Endothelial cell of umbilical vein (primary cell): ENCODE measurements around the gene ATG10. TPM values are rescaled to one million over a fixed set of nuclear protein-coding genes. Genes with fewer than 3 reads are reported as not detected.

Experiments used
- BruUV-seq: library from RNA; stranded (reverse); fragments of 400-500 nt; replicated peaks from 2 replicates; lab custom pipeline; 2021; lab: Mats Ljungman, UMichigan
- CTCF ChIA-PET: fragments of 300-600, 350-600 bp; sonication (Branson Sonifier 250); formaldehyde crosslinking; loops from one replicate; lab custom pipeline; 2021; ENCODE audit warnings: antibody characterized with exemption, inconsistent platforms; lab: Charles Lee
- POLR2A ChIA-PET: fragments of 300-600, 350-600 bp; sonication (Branson Sonifier 250); formaldehyde crosslinking; loops from one replicate; lab custom pipeline; 2021; ENCODE audit warnings: antibody characterized with exemption, inconsistent platforms; lab: Charles Lee
- DNase-seq: peaks from one replicate; pipeline ENCODE4 v3.0.0-alpha.2; 2011; ENCODE audit warnings: low read depth, low spot score
- FAIRE-seq: peaks from 2 replicates; lab custom pipeline; 2011; peaks lifted over from hg19 to GRCh38; lab: Jason Lieb, UNC
- H2AFZ ChIP-seq: 2 replicates; pipeline ENCODE4 v1.6.0; 2012; ENCODE audit warnings: low read depth, low read length, control low read depth, inconsistent platforms
- H3K27ac ChIP-seq: 2 replicates; pipeline ENCODE4 v1.5.1; 2011; ENCODE audit warnings: low read depth, mild to moderate bottlenecking, control low read depth, low read length, moderate library complexity; ENCODE audit not compliant: insufficient read depth
- H3K27me3 ChIP-seq, 2 experiments: 2 replicates each; pipeline versions ENCODE4 v1.6.0 to v1.6.1; 2011; ENCODE audit warnings: low read length in 2 of 2, mixed read lengths in 1 of 2; ENCODE audit not compliant: control insufficient read depth in 2 of 2, insufficient read depth in 2 of 2
- H3K36me3 ChIP-seq, 2 experiments: 2 replicates in 1 of 2; 3 replicates in 1 of 2; pipeline ENCODE4 v1.5.1; 2011; ENCODE audit warnings: low read length in 2 of 2, mild to moderate bottlenecking in 1 of 2, moderate library complexity in 1 of 2; ENCODE audit not compliant: control insufficient read depth in 2 of 2, insufficient read depth in 2 of 2; ENCODE audit errors: extremely low read depth in 1 of 2
- H3K4me1 ChIP-seq: 3 replicates; pipeline ENCODE4 v1.5.1; 2011; ENCODE audit warnings: mild to moderate bottlenecking, low read length; ENCODE audit not compliant: control insufficient read depth, insufficient read depth; ENCODE audit errors: extremely low read depth
- H3K4me2 ChIP-seq: 2 replicates; pipeline ENCODE4 v1.6.1; 2011; ENCODE audit warnings: low read length, control low read depth, mixed read lengths; ENCODE audit not compliant: insufficient read depth
- H3K4me3 ChIP-seq, 3 experiments: fragments of 200-600 bp in 1 of 3; sonication (generic), shearing (Covaris generic) in 1 of 3; replicated peaks in 1 of 3; 2 replicates each; pipeline ENCODE4 v1.5.1; 2011 to 2016; ENCODE audit warnings: control low read depth in 3 of 3, low read length in 3 of 3, mild to moderate bottlenecking in 2 of 3, inconsistent platforms in 1 of 3, low read depth in 1 of 3, moderate library complexity in 1 of 3; ENCODE audit not compliant: insufficient read depth in 1 of 3
- H3K79me2 ChIP-seq: 2 replicates; pipeline ENCODE4 v1.6.0; 2012; ENCODE audit warnings: low read length, inconsistent platforms; ENCODE audit not compliant: control insufficient read depth, insufficient read depth
- H3K9ac ChIP-seq: replicated peaks from 2 replicates; pipeline ENCODE3; 2011; ENCODE audit warnings: low read length, control low read depth; ENCODE audit not compliant: insufficient read depth; ENCODE audit errors: extremely low read depth
- H3K9me1 ChIP-seq: replicated peaks from 3 replicates; pipeline ENCODE4 v1.6.0; 2011; ENCODE audit warnings: mild to moderate bottlenecking, low read length; ENCODE audit not compliant: control insufficient read depth, insufficient read depth; ENCODE audit errors: extremely low read depth
- H3K9me3 ChIP-seq: replicated peaks from 2 replicates; pipeline ENCODE4 v1.5.1; 2012; ENCODE audit warnings: low read length, inconsistent platforms; ENCODE audit not compliant: control insufficient read depth, insufficient read depth
- H4K20me1 ChIP-seq: replicated peaks from 2 replicates; pipeline ENCODE3; 2011; ENCODE audit warnings: mild to moderate bottlenecking, low read length; ENCODE audit not compliant: control insufficient read depth, insufficient read depth; ENCODE audit errors: extremely low read depth
- EZH2 ChIP-seq: IDR thresholded peaks from 2 replicates; pipeline ENCODE4 v1.6.1; 2012; ENCODE audit warnings: borderline replicate concordance, low read depth, mild to moderate bottlenecking, moderate library complexity, low read length, inconsistent platforms; ENCODE audit not compliant: severe bottlenecking
- FOS ChIP-seq: IDR thresholded peaks from 2 replicates; pipeline ENCODE4 v1.6.1; 2011; ENCODE audit warnings: mild to moderate bottlenecking, low read length, moderate library complexity, borderline replicate concordance; ENCODE audit not compliant: insufficient read depth
- GATA2 ChIP-seq: IDR thresholded peaks from 2 replicates; pipeline ENCODE4 v1.7.0; 2011; ENCODE audit warnings: low read depth, mild to moderate bottlenecking, moderate library complexity, mixed read lengths, low read length; ENCODE audit not compliant: insufficient read length, insufficient read depth
- JUN ChIP-seq: IDR thresholded peaks from 2 replicates; pipeline ENCODE4 v1.6.1; 2011; ENCODE audit warnings: borderline replicate concordance, low read depth; ENCODE audit not compliant: insufficient read length, insufficient read depth
- POLR2A ChIP-seq: IDR thresholded peaks from 2 replicates; pipeline ENCODE4 v1.6.1; 2012; ENCODE audit warnings: low read depth, mild to moderate bottlenecking, control low read depth, low read length
- POLR2AphosphoS5 ChIP-seq: IDR thresholded peaks from 2 replicates; pipeline ENCODE4 v1.6.1; 2012; ENCODE audit warnings: low read depth, mild to moderate bottlenecking, control low read depth, low read length, moderate library complexity; ENCODE audit not compliant: insufficient read depth
- dilution Hi-C: fragments of 300-500 bp; cut with MboI; formaldehyde crosslinking; loops from one replicate; pipeline ENCODE4 v1.15.0; 2019; ENCODE audit warnings: low sequenced_read_pairs; ENCODE audit not compliant: extremely low pct_ligation_motif_present
- intact Hi-C: fragments of 100-400 bp; cut with micrococcal nuclease; formaldehyde crosslinking; loops from one replicate; pipeline ENCODE4 v1.10.0; 2022
- polyA plus RNA-seq, 4 experiments: library from polyadenylated mRNA; depleted of rRNA in 3 of 4; stranded (reverse) in 3 of 4; unstranded in 1 of 4; fragments of >200 nt; gene quantifications; 2 replicates each; pipeline versions ENCODE4 v1.2.1 to v1.2.3, GENCODE V29; 2011 to 2012; ENCODE audit warnings: missing spikeins in 1 of 4
- total RNA-seq: library from RNA; stranded (reverse); gene quantifications from 2 replicates; pipeline ENCODE4 v1.2.3, GENCODE V29; 2021
- TF ChIP-seq, protein P1 (sequence below): IDR thresholded peaks from 2 replicates; pipeline ENCODE4 v1.6.1; 2011; ENCODE audit not compliant: insufficient read depth, insufficient read length
- TF ChIP-seq, protein P2 (sequence below), 2 donors: IDR thresholded peaks; 1 replicate in 1 of 2; 2 replicates in 1 of 2; pipeline ENCODE4 v1.5.1; 2011; ENCODE audit warnings: low read length in 2 of 2, mild to moderate bottlenecking in 2 of 2, moderate library complexity in 2 of 2, control low read depth in 1 of 2, inconsistent platforms in 1 of 2, low read depth in 1 of 2; ENCODE audit not compliant: insufficient read depth in 1 of 2; ENCODE audit errors: extremely low read depth in 1 of 2

Gene ATG10
- total and polyA plus RNA-seq, 2 donors (not counting 3 experiments of a cell fraction or from before 2014, with no cell fraction given), result 1.6 to 3.9 TPM

DNA sequence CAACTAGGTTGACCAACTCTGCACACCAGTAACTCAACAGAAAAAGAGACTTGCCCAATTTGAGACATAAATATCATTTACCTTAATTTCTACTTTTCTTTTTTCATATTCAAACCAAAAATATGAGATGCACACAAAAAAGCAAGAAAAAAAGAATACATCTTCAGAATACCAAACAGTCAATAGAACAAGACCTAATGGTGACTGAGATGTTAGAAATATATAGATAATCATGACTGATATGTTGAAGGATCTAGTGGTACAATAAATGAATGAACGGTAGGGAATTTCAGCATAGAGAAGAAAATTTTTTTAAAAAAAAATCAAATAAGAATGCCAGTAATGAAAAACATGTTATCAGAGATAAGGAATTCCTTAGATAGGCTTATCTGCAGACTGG is 29.1 kb upstream of the ATG10 start:
- intact Hi-C loops (no loop called here), dilution Hi-C loops (no loop called here)
- no peak for FAIRE-seq
- Histone ChIP-seq H2AFZ (no peak overlapping the region), H3K9ac (no peak overlapping the region), H3K9me3 (no peaks in the 10 kb centered on the region), H3K27ac (no peak overlapping the region), H3K4me3 (no peak overlapping the region), H3K79me2 (no peaks in the 10 kb centered on the region), H3K4me2 (no peak overlapping the region), H3K27me3 (no peaks in the 10 kb centered on the region), H4K20me1 (no peaks in the 10 kb centered on the region), H3K4me1 (no peaks in the 10 kb centered on the region), H3K9me1 (no peaks in the 10 kb centered on the region), H3K36me3 (no peaks in the 10 kb centered on the region)
- ChIA-PET CTCF (no interaction called here), POLR2A (no interaction called here)
- TF ChIP-seq FOS (no peak), POLR2AphosphoS5 (no peak), GATA2 (no peak), POLR2A (no peak), JUN (no peak), EZH2 (no peak)
- TF ChIP-seq, protein P1, sequence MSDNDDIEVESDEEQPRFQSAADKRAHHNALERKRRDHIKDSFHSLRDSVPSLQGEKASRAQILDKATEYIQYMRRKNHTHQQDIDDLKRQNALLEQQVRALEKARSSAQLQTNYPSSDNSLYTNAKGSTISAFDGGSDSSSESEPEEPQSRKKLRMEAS, result no peak
- TF ChIP-seq, protein P2, sequence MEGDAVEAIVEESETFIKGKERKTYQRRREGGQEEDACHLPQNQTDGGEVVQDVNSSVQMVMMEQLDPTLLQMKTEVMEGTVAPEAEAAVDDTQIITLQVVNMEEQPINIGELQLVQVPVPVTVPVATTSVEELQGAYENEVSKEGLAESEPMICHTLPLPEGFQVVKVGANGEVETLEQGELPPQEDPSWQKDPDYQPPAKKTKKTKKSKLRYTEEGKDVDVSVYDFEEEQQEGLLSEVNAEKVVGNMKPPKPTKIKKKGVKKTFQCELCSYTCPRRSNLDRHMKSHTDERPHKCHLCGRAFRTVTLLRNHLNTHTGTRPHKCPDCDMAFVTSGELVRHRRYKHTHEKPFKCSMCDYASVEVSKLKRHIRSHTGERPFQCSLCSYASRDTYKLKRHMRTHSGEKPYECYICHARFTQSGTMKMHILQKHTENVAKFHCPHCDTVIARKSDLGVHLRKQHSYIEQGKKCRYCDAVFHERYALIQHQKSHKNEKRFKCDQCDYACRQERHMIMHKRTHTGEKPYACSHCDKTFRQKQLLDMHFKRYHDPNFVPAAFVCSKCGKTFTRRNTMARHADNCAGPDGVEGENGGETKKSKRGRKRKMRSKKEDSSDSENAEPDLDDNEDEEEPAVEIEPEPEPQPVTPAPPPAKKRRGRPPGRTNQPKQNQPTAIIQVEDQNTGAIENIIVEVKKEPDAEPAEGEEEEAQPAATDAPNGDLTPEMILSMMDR (IDR thresholded peaks at IDR 0.05; ENCODE audit: extremely low read depth in 1 of 2, insufficient read depth in 1 of 2, low read depth in 1 of 2, low read length in 2 of 2), result no peak
- DNase-seq, result no peak
- BruUV-seq, result no TSS peak
